Skin of body (tissue), 2 donors: Measurements from ENCODE around the gene CATSPERD. TPM values are rescaled to one million over a fixed set of nuclear protein-coding genes. Genes with fewer than 3 reads are reported as not detected.

Source experiments
- DNase-seq: peaks from one replicate; lab custom pipeline; 2025; lab: John Stamatoyannopoulos, UW
- total RNA-seq: library from RNA; depleted of rRNA; stranded (reverse); fragments of >200 nt; gene quantifications from one replicate; pipeline ENCODE4 v1.2.3, GENCODE V29; 2014

CATSPERD gene
- total RNA-seq, 1 donor from 2014 or later = not detected

DNA sequence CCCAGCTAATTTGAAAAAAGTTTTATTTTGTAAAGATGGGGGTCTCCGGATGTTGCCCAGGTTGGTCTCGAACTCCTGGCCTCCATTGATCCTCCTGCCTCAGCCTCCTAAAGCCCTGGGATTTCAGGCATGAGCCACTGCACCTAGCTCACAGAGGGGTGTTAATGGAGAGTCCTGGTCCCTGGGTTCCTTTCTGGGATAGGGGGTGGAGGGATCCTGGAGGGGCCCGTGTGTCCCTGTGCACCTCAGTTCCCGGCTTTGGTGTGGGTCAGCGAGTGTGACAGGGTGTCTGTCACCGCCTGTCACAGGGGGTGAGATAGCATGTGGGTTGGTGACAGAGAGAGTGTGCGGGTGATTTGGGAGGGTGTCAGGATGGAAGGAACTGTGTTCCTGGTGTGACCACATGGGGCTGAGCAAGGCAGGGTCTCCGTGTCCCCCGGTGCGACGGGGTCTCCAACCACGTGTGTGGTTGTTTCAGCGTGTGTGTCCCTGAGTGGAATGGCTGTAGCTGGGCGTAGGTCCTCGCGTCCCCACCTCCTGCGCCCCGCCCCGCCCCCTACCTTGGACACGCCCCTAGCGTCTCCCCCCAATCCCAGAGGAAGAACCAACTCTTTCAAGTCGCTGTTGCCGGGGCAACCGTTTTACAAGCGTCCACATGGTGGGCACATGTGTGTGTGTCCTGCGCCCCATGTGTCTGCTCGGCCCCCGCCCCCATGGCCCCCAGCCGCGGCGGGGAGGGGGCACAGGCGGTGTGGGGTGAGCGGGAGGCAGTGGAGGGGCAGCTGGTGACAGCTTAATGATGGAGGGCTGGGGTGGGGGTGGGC lies 81.6 kb downstream of the CATSPERD start:
- DNase-seq = peak; percentile 84

DNA sequence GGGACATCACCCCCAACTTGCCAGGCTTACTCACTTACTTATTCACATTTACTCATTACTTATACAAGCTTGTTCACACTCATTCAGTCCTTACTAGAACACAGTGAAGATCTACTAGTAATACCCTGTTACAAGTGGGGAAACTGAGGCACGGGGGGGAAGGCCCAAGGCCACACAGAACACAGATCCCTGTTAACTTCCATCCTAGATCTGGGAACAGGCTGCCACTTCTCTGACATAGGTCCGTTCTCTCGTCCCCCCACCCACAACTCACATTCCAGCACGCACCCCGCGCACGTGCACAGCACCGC lies 83.0 kb downstream of the CATSPERD start:
- DNase-seq = no peak

DNA sequence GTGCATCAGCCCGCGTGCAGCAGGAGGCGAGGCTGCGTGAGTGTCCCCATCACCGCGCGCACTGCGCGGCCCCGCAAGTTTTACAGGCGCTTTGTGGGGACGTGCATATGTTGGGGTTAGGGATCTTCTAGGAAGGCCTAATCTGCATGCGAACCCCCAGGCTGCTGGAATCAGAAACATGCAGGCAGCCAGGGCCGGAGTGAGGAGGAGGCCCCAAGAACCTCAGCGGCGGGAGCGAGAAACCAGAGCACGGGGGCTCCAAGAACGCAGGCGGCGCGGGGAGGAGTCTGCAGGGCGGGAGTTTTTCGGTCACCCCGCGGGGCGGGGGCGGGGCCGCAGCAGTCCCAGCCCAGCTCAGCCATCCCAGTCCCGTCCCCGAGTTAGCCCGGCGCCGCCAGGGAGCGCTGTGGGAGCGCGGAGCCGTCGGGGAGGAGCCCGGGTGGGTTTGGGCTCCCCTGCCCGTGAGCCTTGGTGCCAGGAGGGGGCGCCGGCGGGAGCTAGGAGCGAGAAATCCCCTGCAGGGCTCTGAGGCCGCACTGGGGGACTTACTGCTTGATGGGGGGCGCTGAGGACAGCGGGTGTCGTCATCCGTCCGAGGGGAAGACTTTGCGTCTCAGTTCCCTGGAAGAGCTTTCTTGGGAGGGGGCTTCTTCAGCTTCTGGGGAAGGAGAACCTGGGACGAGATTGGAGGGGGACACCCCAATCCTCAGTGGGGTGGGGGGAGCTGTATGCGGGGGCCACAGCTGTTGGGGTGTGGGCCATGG lies 83.5 kb downstream of the CATSPERD start:
- DNase-seq = peak; percentile 92

GRCh38 chr19:5804516-5805461 lies 84.4 kb downstream of the CATSPERD start, which contains the start of gene NRTN:
TSS of gene NRTN (plus strand) at chr19:5805067. CDS start at chr19:5824166, 19,099 bp downstream.
- no peak for DNase-seq

GRCh38 chr19:5805462-5806132 lies 85.2 kb downstream of the CATSPERD start:
- no peak for DNase-seq

DNA sequence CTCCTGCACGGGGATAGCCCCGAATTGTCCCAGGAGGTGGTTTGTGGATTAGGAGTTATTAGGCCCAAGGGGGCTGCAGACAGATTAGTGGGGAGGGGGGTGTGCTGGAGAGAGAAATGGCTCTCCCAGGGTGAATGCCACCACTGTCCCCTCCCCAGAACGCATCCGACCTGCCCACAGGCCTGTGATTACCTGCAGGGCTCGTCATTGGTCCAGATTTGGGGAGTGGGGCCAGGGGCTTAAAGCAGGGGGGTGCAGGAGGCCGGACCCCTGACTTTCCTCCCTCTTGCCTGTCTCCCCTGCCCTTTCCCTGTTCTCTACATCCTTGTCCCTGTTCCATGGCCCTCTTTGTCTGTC lies 85.7 kb downstream of the CATSPERD start:
- DNase-seq = no peak

- DNase-seq = no peak
These were observed 86.5 kb downstream of the CATSPERD start for GRCh38 chr19:5806905-5807304.

DNA sequence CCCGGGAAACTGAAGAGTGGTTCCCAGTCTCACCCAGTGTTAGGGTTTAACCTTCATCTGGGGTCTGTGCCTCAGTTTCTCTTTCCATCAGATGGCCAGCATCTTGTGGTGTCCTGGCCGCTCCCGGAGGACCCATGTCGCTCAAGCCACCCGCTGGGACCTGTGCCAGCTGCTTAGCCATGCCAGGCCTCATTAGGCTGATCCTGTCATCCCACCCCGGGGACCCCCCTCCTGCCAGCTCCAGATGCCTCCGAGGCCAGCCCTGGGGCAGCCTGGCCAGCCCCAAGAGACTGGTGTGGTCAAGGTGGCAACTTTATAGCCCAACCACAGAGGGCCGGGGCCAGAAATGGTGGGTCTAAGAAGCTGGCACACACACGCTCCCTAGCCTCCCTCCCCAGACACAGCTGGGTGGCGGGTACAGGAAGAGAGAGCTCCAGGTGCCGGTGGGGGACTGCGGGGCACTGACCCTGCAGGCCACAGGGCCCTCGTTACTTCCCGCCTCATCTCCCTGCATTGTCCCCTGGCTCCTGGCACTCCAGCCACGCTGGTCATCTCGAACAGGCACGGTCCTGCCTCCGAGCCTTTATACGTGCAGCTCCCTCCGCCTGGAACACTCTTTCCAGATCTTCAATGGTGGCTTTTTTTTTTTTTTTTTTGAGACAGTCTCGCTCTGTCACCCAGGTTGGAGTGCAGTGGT lies 87.8 kb downstream of the CATSPERD start:
- DNase-seq = no peak

DNA sequence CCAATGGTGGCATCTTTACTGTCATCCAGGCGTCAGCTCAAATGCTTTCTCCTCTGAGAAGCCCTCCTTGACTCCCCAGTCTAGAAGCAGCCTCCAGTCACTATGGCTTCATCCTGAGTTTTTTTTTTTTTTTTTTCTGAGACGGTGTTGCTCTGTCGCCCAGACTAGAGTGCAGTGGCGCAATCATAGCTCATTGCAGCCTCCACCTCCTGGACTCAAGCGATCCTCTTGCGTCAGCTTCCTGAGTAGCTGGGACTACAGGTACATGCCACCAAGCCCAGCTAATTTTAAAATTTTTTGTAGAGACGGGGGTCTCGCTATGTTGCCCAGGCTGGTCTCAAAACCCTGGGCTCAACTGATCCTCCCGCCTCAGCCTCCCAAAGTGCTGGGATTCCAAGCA lies 88.6 kb downstream of the CATSPERD start:
- no peak for DNase-seq

- DNase-seq = no peak
These were observed 89.0 kb downstream of the CATSPERD start for GRCh38 chr19:5809469-5809868.

- DNase-seq = no peak
These were observed 90.7 kb downstream of the CATSPERD start for GRCh38 chr19:5811117-5811516.

GRCh38 chr19:5814123-5814851 lies 93.8 kb downstream of the CATSPERD start:
- DNase-seq = no peak

- DNase-seq = no peak
These were observed 94.4 kb downstream of the CATSPERD start for GRCh38 chr19:5814852-5815246.

- no peak for DNase-seq
These were observed 96.8 kb downstream of the CATSPERD start for GRCh38 chr19:5817218-5817617.

- no peak for DNase-seq
These were observed 98.2 kb downstream of the CATSPERD start for GRCh38 chr19:5818594-5818993.

- no peak for DNase-seq
These were observed 100.3 kb downstream of the CATSPERD start for GRCh38 chr19:5820785-5821184.

DNA sequence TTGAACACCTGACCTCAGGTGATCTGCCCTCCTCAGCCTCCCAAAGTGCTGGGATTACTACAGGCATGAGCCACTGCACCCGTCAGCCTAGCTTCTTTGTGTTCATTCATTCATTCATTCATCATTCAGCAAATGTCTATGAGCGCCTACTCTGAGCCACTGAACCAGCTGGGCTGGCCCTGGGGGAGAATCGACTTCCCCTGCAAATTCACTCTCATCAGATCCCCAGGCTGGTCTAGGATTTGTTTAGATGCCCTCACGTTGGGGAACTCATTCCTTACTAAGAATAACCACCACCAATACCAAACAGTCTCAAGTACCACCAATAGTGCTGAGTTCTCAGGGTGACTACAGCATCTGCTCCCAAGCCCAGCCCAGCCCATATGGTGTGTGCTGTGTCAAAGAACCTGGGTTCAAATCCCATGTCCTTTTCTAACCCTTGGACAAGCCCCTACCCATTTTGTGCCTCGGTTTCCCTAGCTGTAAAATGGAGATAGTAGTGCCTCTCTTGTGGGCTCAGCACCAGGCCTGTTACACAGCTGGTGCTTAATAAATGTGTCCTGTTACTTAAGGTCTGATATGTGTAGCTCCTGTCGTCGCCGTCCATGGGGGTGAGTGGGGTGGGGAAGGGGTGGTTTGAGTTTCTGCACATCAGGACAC lies 101.2 kb downstream of the CATSPERD start:
- DNase-seq = no peak

DNA sequence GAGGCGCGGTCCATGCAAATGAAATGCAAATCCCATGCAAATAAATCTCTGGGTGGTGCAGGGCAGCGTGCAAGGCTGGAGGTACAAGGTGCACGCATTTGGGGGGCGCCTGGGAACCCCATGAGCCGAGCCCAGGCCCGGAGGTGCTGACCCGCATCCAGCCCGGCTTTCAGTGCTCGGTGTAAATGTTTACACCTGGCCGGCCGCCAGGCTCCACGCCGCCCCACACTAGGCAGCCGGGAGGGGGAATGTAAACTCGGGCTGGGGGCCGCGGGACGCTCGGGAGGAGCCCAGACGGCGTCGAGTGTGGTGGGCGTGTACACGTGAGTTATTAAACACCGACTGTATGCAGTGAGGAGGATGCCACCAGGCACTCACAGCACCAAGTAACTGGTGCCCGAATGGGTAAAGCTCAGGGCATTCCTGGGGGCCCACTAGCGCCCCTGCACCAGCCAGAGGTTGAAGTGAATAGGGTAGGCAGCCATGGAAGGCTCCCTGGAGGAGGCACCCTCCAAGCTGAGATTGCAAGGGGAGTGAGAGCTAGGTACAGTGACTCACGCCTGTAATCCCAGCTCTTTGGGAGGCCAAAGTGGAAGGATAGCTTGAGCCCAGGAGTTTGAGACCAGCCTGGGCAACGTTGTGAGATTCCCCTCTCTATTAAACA lies 101.9 kb downstream of the CATSPERD start:
- DNase-seq = no peak
